ENCODE results near the gene HCN4. TPM values are rescaled to one million over a fixed set of nuclear protein-coding genes. Genes with fewer than 3 reads are reported as not detected.

HCN4 gene
- total and polyA plus RNA-seq, 2 experiments from 2014 or later: 2.4 to 10.6 TPM

DNA sequence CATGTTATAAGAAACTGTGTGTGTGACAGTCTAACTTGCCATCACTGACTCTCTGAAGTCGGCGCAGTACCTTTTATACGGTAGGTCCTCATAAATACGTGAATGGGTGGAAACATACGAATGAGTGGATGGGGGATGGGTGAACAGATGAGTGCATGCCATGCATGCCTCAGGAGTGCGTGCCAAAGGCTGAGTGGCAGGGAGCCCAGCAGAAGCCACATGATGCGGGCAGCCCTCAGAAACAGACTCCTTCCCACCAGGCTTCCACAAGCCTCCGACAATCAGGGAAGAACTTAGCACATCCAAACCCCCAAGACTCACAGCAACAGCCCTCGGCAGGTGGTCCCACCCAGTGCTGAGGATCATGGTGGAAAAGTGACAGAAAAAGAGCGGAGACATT lies 16.7 kb downstream of the HCN4 start:
- Histone ChIP-seq H3K36me3 (ENCODE audit: insufficient read depth) (no peaks in the 10 kb centered on the region), H3K4me3 (no peak overlapping the region), H3K4me1 (ENCODE audit: insufficient read depth) (peaks cover 16% of the 10 kb centered on the region; the same call in 1 of the 2 replicates), H3K79me2 (replicated peaks; ENCODE audit: insufficient read depth) (peaks cover 23% of the 10 kb centered on the region), H3F3A (replicated peaks; ENCODE audit: low read depth) (no peaks in the 10 kb centered on the region), H3K27ac (ENCODE audit: low read depth) (no peak overlapping the region), H3K27me3 (ENCODE audit: insufficient read depth) (no peaks in the 10 kb centered on the region), H3K9me2 (ENCODE audit: insufficient read depth) (0 out of 2 replicates have a peak, but pooled peaks cover 3% of the 10 kb centered on the region), H4K20me1 (replicated peaks; ENCODE audit: insufficient read depth) (peaks cover 11% of the 10 kb centered on the region), H2AFZ (no peak overlapping the region), H3K4me2 (no peak overlapping the region)
- no peak overlapping the region for H3K4me3 Mint-ChIP-seq
- H3K27ac Mint-ChIP-seq: no peak overlapping the region
- peaks cover 23% of the 10 kb centered on the region for H3K4me1 Mint-ChIP-seq
- peaks cover 3% of the 10 kb centered on the region for H3K27me3 Mint-ChIP-seq (ENCODE audit: insufficient read depth, low read depth, poor library complexity)
- no peaks in the 10 kb centered on the region for H3K36me3 Mint-ChIP-seq (ENCODE audit: low read depth)
- TF ChIP-seq STAT1 (IDR thresholded peaks at IDR 0.05; ENCODE audit: unreplicated experiment): no peak
- TF ChIP-seq CREB1 (CRISPR knock-in tag; IDR thresholded peaks at IDR 0.05; ENCODE audit: low read depth): no peak
- TF ChIP-seq POLR2AphosphoS5 (IDR thresholded peaks at IDR 0.05; ENCODE audit: low read depth): no peak
- no peak for TF ChIP-seq ZNF462 (CRISPR knock-in tag; IDR thresholded peaks at IDR 0.05)
- no peak for TF ChIP-seq ETS1 (IDR thresholded peaks at IDR 0.05)
- TF ChIP-seq JUNB (IDR thresholded peaks at IDR 0.05; ENCODE audit: unreplicated experiment): no peak
- no peak for TF ChIP-seq ZNF331 (CRISPR knock-in tag; IDR thresholded peaks at IDR 0.05; ENCODE audit: low read depth)
- TF ChIP-seq, protein P1, sequence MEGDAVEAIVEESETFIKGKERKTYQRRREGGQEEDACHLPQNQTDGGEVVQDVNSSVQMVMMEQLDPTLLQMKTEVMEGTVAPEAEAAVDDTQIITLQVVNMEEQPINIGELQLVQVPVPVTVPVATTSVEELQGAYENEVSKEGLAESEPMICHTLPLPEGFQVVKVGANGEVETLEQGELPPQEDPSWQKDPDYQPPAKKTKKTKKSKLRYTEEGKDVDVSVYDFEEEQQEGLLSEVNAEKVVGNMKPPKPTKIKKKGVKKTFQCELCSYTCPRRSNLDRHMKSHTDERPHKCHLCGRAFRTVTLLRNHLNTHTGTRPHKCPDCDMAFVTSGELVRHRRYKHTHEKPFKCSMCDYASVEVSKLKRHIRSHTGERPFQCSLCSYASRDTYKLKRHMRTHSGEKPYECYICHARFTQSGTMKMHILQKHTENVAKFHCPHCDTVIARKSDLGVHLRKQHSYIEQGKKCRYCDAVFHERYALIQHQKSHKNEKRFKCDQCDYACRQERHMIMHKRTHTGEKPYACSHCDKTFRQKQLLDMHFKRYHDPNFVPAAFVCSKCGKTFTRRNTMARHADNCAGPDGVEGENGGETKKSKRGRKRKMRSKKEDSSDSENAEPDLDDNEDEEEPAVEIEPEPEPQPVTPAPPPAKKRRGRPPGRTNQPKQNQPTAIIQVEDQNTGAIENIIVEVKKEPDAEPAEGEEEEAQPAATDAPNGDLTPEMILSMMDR (conservative IDR thresholded peaks at IDR 0.05; ENCODE audit: low read depth in 2 of 2): no peak
- no peak for TF ChIP-seq EZH2phosphoT487 (IDR thresholded peaks at IDR 0.05; ENCODE audit: unreplicated experiment)
- no peak for TF ChIP-seq EZH2 (IDR thresholded peaks at IDR 0.05; ENCODE audit: low read depth, unreplicated experiment)
- TF ChIP-seq ZNF114 (CRISPR knock-in tag; IDR thresholded peaks at IDR 0.05): no peak
- TF ChIP-seq REST (IDR thresholded peaks at IDR 0.05; ENCODE audit: unreplicated experiment): no peak
- H3K9me3 Mint-ChIP-seq: no peaks in the 10 kb centered on the region; the same call in 2 of the 3 replicates
- DNase-seq (ENCODE audit: low spot score) (no peak), ATAC-seq (no peak)

Data from GM23338 (cell line).